HG03571 (cell line): Measurements from ENCODE around the gene MRPS27.
A peak's percentile ranks its signal among the peaks of the same experiment; 100 is the strongest.

Experiments used
- ATAC-seq: cut with Tn5 transposase; IDR thresholded peaks from one replicate; pipeline ENCODE4 v1.9.1; 2021; ENCODE audit not compliant: unreplicated experiment

MRPS27 gene

DNA sequence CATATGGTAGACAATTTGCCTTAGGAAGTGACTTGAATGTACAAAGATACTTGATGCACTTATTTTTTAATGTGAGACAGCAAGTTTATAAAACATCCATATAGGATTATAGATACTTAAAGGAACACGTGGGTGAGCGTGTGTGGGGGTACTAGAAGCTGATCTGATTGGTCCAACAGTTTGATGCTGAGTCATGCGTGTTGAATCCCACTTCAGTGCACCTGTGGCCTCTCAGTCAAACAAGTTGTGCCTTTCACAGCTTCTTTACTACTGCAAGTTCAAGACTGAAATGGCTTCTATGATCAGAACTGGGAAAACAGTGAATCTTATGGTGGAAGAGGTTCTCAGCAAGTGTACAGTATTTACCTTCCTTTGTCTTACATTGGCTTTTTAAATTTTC is 113.9 kb downstream of the MRPS27 start:
- no peak for ATAC-seq

DNA sequence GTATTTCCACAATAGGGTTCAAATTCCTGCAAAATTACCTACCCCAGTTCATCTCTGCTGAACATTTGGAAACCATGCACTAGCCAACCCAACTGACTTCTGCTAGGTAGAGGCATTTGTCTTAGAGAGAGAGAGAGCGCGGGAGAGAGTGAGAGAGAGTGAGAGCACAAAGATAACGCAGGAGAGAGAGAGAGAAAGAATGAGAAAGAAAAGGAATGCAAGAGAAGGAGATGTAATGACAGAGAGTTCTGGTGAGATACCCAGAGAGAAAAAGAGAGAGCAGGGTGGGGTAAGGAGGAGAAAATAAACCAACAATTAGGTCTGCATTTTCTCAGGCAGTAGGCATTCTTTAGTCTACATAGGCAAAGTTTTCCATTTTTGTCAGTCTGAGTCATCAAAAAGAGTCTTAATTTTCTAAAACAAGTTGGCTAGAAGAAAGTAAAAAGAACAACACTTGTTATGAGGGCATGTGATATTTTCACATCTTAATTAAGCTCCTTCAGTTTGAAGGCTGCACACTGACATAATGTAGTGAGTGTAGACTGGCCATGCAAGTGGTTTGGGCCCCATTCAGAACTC is 114.5 kb downstream of the MRPS27 start:
- ATAC-seq = no peak

DNA sequence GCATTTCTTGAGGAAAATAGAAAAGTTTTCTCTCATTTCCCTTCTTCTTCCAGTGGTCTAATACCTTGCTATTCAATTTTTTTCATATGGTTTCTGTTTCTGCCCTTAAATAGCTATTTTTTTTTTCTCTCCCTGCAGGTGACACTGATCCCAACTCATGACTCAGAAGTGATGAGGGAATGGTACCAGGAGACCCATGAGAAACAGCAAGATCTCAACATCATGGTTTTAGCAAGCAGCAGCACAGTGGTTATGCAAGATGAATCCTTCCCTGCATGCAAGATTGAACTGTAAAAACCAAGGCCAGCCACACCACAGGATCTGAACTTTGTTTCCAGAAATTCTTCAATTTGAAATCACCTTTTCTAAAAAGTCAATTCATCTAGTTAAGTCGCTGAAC is 115.1 kb downstream of the MRPS27 start:
- no peak for ATAC-seq

- ATAC-seq = no peak
Observed at GRCh38 chr5:72203251-72203845, 116.7 kb downstream of the MRPS27 start.

- no peak for ATAC-seq
Observed at GRCh38 chr5:72202331-72202825, 117.7 kb downstream of the MRPS27 start.

GRCh38 chr5:72199681-72200080 is 120.4 kb downstream of the MRPS27 start:
- no peak for ATAC-seq

DNA sequence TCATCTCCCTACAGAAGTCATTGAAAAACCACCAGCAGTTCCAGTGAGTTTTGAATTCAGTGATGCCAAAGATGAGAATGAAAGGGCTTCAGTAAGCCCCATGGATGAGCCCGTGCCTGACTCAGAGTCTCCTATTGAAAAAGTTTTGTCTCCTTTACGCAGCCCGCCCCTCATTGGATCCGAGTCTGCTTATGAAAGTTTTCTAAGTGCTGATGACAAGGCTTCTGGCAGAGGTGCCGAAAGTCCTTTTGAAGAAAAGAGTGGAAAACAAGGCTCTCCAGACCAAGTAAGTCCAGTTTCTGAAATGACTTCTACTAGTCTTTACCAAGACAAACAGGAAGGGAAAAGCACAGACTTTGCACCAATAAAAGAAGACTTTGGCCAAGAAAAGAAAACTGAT is 122.6 kb downstream of the MRPS27 start:
- no peak for ATAC-seq

GRCh38 chr5:72195581-72195980 is 124.5 kb downstream of the MRPS27 start:
- ATAC-seq = no peak

GRCh38 chr5:72194846-72195245 is 125.2 kb downstream of the MRPS27 start:
- peak; percentile 88 for ATAC-seq

GRCh38 chr5:72191404-72191803 is 128.6 kb downstream of the MRPS27 start:
- ATAC-seq = no peak

DNA sequence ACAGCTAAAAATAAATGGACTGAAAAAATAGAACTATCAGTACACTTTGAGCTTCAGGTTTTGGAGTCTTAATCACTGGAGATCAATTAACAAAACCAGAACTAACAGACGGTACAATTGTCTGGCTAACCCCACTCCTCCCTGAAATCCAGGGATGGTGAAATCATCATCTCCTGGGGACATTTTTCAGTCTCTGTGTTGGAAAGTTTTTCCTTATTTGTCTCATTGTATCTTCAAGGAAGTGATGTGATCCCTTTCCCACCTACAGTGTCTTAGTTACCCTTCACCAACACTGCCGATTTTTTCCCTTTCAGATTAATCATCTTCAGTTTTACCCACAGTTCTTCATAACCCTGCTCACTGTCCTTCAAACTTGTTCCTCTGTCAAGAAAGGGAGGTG is 130.9 kb downstream of the MRPS27 start:
- no peak for ATAC-seq

- ATAC-seq = no peak
Observed at GRCh38 chr5:72188166-72188565, 131.9 kb downstream of the MRPS27 start.

- no peak for ATAC-seq
Observed at GRCh38 chr5:72187388-72188075, 132.5 kb downstream of the MRPS27 start.

DNA sequence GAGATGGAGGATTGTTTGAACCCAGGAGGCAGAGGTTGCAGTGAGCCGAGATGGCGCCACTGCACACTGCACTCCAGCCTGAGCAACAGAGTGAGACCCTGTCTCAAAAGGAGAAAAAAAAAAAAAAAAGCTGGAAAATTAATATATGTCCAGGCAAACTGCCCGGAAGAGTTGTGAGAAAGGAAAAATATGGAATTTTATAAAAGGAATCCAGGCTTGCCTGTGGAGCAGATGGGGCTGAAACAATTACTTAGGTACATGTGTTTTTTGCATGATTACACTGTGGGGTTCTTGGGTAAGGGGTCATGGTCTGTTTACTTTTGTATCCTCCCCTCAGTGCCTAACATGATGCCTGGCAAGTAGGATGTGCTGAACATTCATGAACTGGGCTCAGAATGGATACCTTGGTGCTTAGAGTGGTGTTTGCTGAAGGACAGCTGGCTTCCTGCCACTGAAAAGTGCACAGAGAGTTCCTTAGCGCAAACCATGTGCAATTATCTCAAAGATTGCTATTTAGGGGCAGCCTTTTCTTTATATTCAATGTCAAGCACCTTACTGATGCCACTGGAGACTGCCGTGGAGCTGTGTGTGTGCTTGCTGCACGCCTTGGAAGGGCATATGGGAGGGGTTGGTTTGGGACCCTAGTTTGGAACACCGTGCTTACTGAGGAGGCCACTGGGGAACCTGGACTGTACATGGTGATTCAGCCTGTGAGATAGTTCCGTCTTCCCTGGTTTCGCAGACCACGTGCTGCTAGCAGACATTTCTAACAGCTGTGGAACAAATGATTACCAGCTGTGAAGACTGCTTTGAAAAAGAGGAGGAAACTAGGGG is 134.3 kb downstream of the MRPS27 start:
- ATAC-seq = no peak

DNA sequence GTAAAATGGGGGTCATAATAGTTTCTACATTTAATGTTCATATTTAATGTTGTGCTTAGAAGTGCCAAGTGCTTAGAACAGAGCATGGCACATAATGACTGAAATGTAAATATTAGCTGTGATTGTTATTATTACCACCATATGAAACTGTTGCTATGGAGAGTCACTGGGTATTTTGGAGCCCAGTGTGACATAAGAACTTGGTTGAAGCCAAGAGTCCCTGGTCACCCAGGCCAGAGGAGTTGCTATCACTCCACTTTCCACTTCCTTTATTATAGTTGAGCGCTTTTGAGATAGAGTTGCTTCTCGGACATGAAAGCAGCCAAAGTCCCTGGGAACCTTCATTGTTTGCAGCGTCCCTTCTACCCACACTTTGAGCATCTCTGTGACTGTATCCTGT is 135.6 kb downstream of the MRPS27 start:
- ATAC-seq = no peak

DNA sequence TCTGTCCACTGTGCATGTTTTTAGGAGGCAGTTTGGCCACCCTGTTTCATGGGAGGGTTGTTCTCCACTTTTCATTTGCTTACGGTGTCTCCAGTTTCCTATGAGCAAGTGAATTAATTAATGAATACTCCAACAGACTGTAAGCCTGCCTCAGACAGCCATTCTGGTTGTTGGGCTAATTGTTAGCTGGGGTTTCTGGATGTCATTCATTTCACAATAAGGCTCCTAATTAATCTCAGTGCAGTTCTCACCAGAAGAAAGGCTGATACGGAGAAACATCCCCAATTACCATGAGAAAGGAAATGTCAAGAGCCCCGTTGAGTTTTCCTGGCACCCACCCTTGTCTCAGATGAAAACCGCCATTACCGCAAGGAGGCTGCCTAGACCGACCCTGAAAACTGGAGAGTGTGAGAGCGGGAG is 136.9 kb downstream of the MRPS27 start:
- no peak for ATAC-seq

DNA sequence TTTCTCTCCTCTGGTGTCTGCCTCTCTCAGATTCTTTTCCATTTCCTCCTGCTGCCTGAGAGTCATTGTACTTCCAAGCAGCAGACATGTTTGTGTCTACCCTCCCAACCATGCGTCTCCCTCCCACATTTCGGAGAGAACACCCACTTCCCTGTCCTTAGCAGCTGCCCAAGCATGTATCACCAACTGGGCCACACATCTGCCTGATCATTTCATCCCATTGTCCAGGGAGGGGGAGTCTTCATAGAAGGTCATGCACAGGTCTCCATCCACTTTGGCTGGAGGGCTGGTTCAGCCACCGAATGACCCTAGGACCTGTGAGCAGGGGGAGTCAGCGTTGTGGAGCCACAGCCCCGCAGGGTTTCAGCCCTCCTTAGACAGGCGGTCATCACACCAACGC is 137.4 kb downstream of the MRPS27 start:
- no peak for ATAC-seq

DNA sequence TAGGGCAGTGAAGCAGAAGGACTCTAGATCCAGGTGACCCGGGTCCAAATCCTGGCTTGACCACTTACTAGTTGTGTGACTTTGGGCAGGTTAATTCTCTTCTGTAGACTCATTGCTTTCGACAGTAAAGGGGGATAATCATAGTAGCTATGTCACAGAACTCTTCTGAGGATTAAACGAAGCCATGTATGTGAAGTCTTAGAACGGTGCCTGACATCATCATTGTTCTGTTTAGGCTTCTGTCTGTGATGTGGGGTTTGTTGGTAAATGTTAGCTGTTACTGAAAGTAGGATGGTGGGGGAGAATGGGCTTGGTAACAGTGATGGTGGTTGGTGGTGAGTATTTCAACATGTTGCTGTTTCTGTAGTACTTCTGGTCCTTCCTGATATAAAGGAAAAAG is 139.1 kb downstream of the MRPS27 start:
- no peak for ATAC-seq

DNA sequence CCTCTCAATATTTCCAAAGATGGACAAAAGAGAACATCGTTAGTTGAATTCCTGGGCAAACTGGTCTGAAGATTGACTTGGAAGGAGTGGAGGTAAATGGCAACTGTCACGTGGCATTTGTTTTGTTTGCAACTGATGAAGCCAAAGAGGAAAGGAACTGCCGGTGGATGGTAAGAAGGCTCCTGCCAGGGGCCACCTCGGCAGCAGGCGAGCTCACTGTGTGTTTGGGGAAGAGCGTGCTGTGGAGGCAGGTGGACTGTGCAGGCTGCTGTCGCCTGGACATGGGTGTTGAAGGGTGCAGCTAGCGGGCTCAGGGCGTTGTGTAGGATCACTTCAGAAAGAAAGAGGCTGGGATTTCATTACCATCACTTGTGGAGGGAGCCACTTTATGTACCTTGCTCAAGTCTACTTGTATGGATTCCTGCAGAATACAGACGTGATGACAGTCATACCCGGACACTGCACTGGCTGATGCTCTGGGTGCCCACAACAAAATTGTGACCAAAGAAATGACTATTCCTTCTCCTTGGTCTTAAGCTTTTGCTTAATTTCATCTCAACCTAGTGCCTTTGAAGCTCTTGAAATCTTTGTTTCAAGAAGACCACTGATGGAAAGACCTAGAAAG is 140.1 kb downstream of the MRPS27 start:
- ATAC-seq = no peak

DNA sequence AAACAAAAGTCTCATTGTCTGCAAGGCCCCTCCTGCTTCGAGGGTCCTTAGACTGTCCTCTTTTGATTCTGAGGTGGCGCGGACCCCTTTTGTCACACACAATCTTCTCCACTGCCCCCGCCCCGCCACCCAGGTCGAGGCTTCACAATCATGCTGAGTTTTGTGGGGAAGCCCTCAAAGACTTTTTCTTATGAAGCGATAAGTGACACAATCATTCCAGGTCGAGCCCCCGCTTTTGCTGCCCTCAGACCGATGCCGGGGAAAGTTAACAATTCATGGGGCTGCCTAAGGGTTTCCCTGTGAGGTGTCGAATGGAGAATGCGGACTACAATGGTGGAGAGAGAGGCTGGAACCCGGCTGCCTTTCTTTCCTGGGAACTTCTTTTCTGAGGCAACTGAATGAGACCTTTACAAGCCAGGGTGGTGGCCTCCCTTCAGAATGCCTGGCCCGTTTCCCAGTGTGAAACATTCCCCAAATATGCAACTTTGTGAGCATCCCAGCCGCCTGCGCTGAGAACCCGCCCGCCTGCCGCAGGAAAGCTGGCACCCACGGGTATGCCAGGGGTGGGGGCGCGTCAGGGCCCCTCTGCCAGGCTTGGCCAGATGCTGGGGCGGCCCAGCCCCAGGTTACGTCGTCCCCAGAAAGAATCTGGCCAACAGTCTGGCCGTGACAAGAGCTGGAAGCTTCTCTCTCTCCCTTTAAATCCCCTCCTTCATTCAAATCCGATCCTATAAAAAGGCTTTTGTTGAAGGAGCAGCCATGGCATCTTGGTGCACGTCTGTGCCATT is 140.8 kb downstream of the MRPS27 start:
- no peak for ATAC-seq
